ENCODE data around the gene MED28. TPM values are rescaled to one million over a fixed set of nuclear protein-coding genes. Genes with fewer than 3 reads are reported as not detected.

The MED28 gene
- 4.5 and 5.6 TPM in 2 replicates for total RNA-seq

GRCh38 chr4:17614416-17615299, at the start of gene MED28:
Gene MED28 (plus strand): TSS chr4:17614641. CDS start chr4:17614655, 14 bp downstream.

DNA sequence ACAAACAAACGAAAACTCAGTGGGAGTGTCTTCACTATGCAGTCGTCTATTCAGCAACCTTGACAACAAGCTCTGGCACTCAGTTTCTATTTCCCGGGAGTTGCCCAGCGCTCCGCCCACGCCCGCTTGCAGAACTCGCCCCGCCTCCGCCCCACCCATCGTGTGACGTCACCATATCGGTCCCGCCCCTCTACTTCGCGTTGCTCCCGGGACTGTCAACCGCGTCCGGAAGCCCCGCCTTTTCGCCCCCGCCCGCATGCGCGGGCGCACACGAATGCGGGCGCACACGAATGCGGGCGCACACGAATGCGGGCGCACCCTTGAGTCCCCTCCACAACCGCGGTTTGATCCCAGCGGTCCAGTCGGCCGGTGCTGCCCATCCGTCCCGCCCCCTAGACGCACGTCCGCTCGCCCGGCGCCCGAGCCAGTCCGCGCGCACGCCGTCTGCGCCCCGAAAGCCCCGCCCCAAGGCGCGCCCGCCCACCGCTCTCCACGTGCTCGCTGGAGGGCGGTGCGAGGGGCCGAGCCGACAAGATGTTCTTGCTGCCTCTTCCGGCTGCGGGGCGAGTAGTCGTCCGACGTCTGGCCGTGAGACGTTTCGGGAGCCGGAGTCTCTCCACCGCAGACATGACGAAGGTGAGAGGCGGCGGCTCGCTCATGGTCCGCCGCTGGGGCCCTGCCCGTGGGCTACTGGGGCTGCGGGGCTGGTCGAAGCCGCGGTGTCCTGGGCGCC, 37.3 kb upstream of the MED28 start, which contains the start of gene LAP3:
Gene LAP3 (plus strand): TSS at position 267 of the 733 bp plus-strand sequence. CDS start 268 bp downstream, at position 535.

Other genes starting within 250 kb of the MED28 start
- 13.9 and 20.6 TPM in 2 replicates for gene QDPR, start 102.6 kb upstream of the MED28 start, total RNA-seq
- gene CLRN2, start 99.5 kb upstream of the MED28 start, total RNA-seq: not detected in 2 replicates
- gene LAP3, start 37.4 kb upstream of the MED28 start, total RNA-seq: 48.7 and 61.5 TPM in 2 replicates
- not detected in 2 replicates for gene FAM184B, start 167.0 kb downstream of the MED28 start, total RNA-seq
- gene DCAF16, start 196.1 kb downstream of the MED28 start, total RNA-seq: 12.4 and 12.5 TPM in 2 replicates
- gene NCAPG, start 196.3 kb downstream of the MED28 start, total RNA-seq: 27.1 and 30.4 TPM in 2 replicates

Measured in airway epithelial cell (primary cell).